ENCODE data around the gene CNR1.

The CNR1 gene

DNA sequence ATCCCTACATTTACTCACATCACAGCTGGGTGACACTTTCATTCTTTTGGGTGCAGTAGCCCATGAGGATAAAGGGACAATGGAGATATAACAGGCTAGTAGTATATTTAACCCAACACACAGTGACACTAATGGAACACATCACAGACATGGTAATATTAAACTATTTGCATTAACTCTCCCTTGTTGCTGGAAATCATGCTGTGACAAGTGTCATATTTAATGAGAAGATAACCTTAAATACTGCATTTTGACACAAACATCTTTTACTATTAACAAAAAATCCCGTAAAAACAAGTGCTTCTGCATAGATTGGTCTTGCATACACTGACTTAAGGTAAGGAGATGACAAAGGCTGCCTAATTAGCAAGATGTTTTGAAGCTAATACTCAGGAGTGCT, 45.5 kb downstream of the CNR1 start:
- no peak overlapping the region for H3K27ac ChIP-seq
- TF ChIP-seq ZFX (IDR thresholded peaks at IDR 0.05; ENCODE audit: borderline replicate concordance): no peak
- TF ChIP-seq, protein P1, sequence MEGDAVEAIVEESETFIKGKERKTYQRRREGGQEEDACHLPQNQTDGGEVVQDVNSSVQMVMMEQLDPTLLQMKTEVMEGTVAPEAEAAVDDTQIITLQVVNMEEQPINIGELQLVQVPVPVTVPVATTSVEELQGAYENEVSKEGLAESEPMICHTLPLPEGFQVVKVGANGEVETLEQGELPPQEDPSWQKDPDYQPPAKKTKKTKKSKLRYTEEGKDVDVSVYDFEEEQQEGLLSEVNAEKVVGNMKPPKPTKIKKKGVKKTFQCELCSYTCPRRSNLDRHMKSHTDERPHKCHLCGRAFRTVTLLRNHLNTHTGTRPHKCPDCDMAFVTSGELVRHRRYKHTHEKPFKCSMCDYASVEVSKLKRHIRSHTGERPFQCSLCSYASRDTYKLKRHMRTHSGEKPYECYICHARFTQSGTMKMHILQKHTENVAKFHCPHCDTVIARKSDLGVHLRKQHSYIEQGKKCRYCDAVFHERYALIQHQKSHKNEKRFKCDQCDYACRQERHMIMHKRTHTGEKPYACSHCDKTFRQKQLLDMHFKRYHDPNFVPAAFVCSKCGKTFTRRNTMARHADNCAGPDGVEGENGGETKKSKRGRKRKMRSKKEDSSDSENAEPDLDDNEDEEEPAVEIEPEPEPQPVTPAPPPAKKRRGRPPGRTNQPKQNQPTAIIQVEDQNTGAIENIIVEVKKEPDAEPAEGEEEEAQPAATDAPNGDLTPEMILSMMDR (IDR thresholded peaks at IDR 0.05): no peak

- no peak overlapping the region for H3K27ac ChIP-seq
- TF ChIP-seq ZFX (IDR thresholded peaks at IDR 0.05; ENCODE audit: borderline replicate concordance): no peak
- TF ChIP-seq, protein P1 (IDR thresholded peaks at IDR 0.05): no peak
These were observed 46.4 kb downstream of the CNR1 start for GRCh38 chr6:88119769-88120168.

DNA sequence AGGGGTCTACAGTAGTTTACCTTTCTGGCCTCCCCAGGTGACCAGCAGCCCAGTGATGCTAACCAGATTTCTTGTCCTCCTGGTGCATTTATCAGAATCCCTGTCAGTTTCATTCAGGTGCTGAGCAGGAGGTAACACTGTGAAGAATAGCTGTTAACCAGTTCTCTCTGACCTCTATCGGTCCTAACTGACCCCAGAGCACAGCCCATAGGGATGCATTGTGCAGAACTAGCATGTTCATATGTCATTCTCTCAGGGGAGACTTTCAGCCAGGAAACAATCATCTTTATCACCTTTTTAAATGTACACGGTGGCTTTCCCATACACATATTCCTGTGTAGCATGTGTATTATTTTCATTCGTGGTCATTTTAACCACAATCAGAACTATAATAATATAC, 49.9 kb downstream of the CNR1 start:
- TF ChIP-seq, protein P1 (IDR thresholded peaks at IDR 0.05): no peak
- no peak for TF ChIP-seq ZFX (IDR thresholded peaks at IDR 0.05; ENCODE audit: borderline replicate concordance)
- H3K27ac ChIP-seq: no peak overlapping the region

GRCh38 chr6:88115307-88115706, 50.8 kb downstream of the CNR1 start:
- no peak overlapping the region for H3K27ac ChIP-seq
- no peak for TF ChIP-seq ZFX (IDR thresholded peaks at IDR 0.05; ENCODE audit: borderline replicate concordance)
- TF ChIP-seq, protein P1 (IDR thresholded peaks at IDR 0.05): no peak

- TF ChIP-seq ZFX (IDR thresholded peaks at IDR 0.05; ENCODE audit: borderline replicate concordance): no peak
- TF ChIP-seq, protein P1 (IDR thresholded peaks at IDR 0.05): no peak
- H3K27ac ChIP-seq: no peak overlapping the region
These were observed 51.3 kb downstream of the CNR1 start for GRCh38 chr6:88114838-88115237.

- H3K27ac ChIP-seq: no peak overlapping the region
- TF ChIP-seq ZFX (IDR thresholded peaks at IDR 0.05; ENCODE audit: borderline replicate concordance): no peak
- TF ChIP-seq, protein P1 (IDR thresholded peaks at IDR 0.05): no peak
These were observed 54.2 kb downstream of the CNR1 start for GRCh38 chr6:88111991-88112390.

DNA sequence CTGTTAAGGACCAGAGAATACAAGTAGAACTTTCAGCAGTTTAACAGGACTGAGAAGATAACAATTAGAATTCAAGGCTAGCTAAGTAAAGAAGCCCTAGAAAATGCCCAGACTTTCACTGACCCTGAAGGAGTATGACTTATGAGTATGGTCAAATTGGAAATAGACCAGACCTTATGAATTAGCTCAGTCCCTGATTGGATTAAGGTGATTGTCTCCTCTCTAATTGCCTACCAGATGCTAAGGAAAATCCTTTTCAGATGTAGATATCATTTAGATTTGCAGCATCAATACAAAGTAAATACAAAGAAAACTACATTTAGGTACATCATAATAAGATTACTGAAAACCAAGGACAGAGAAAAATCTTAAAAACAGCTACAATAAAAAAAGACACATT, 58.9 kb downstream of the CNR1 start:
- TF ChIP-seq, protein P1 (IDR thresholded peaks at IDR 0.05): no peak
- TF ChIP-seq ZFX (IDR thresholded peaks at IDR 0.05; ENCODE audit: borderline replicate concordance): no peak
- H3K27ac ChIP-seq: no peak overlapping the region

Measured in 22Rv1 (cell line).